CD4-positive, alpha-beta T cell (primary cell): ENCODE measurements around the gene SEC24D. TPM values are rescaled to one million over a fixed set of nuclear protein-coding genes. Genes with fewer than 3 reads are reported as not detected.

Experiments
- ATAC-seq: fragments of 200-7000 bp; cut with Tn5 transposase; one replicate; pipeline ENCODE4 v1.10.0; 2022; ENCODE audit warnings: mild to moderate bottlenecking; ENCODE audit not compliant: poor library complexity
- CTCF ChIA-PET: fragments of 350-600 bp; sonication (Branson Sonifier 250); formaldehyde crosslinking; loops from one replicate; lab custom pipeline; 2021; ENCODE audit warnings: antibody characterized with exemption, inconsistent platforms; lab: Charles Lee
- POLR2A ChIA-PET: fragments of 350-600 bp; sonication (Branson Sonifier 250); formaldehyde crosslinking; loops from one replicate; lab custom pipeline; 2021; ENCODE audit warnings: antibody characterized with exemption, inconsistent platforms; lab: Charles Lee
- DNase-seq, 14 experiments: peaks; one replicate each; pipeline ENCODE4 v3.0.0-alpha.2; 2013 to 2020; ENCODE audit warnings: mixed read lengths in 2 of 14
- H3K27ac ChIP-seq, 2 donors: one replicate each; pipeline versions ENCODE4 v1.5.1 to v1.7.0; 2013; ENCODE audit warnings: low read length in 2 of 2, low read depth in 1 of 2, mild to moderate bottlenecking in 1 of 2
- H3K27me3 ChIP-seq, 2 experiments: 1 replicate in 1 of 2; 2 replicates in 1 of 2; pipeline versions ENCODE4 v1.6.1 to v1.7.0; 2013; ENCODE audit warnings: low read length in 2 of 2, control low read depth in 1 of 2, mild to moderate bottlenecking in 1 of 2, moderate library complexity in 1 of 2; ENCODE audit not compliant: insufficient read depth in 2 of 2, control insufficient read depth in 1 of 2
- H3K36me3 ChIP-seq: one replicate; pipeline ENCODE4 v1.6.1; 2013; ENCODE audit warnings: low read length, control low read depth; ENCODE audit not compliant: insufficient read depth
- H3K4me1 ChIP-seq: one replicate; pipeline ENCODE4 v1.6.1; 2013; ENCODE audit warnings: low read length, control low read depth; ENCODE audit not compliant: insufficient read depth
- H3K4me3 ChIP-seq: one replicate; pipeline ENCODE4 v1.5.1; 2013; ENCODE audit warnings: mild to moderate bottlenecking, low read length, moderate library complexity
- H3K9me3 ChIP-seq, 2 experiments: 1 replicate in 1 of 2; 2 replicates in 1 of 2; pipeline versions ENCODE4 v1.6.1 to v1.7.0; 2013; ENCODE audit warnings: low read length in 2 of 2, mild to moderate bottlenecking in 2 of 2, control low read depth in 1 of 2, moderate library complexity in 1 of 2; ENCODE audit not compliant: control insufficient read depth in 1 of 2, insufficient read depth in 1 of 2
- H3K27ac Mint-ChIP-seq: one replicate; pipeline ENCODE4 v1.8.0; 2020; ENCODE audit warnings: mixed read lengths
- H3K27me3 Mint-ChIP-seq: one replicate; pipeline ENCODE4 v1.8.0; 2021; ENCODE audit warnings: mixed read lengths
- H3K36me3 Mint-ChIP-seq: one replicate; pipeline ENCODE4 v1.8.0; 2021; ENCODE audit warnings: low read depth, mixed read lengths
- H3K4me1 Mint-ChIP-seq: one replicate; pipeline ENCODE4 v1.8.0; 2021; ENCODE audit warnings: low read depth, mixed read lengths
- H3K4me3 Mint-ChIP-seq: one replicate; pipeline ENCODE4 v1.8.0; 2020; ENCODE audit warnings: mild to moderate bottlenecking, mixed read lengths
- H3K9me3 Mint-ChIP-seq: one replicate; pipeline ENCODE4 v1.8.0; 2020; ENCODE audit warnings: mixed read lengths
- intact Hi-C, 2 experiments: fragments of 100-400 bp; cut with DNase I in 1 of 2; cut with micrococcal nuclease in 1 of 2; formaldehyde crosslinking; loops; one replicate each; pipeline versions ENCODE4 v1.15.1 to v1.9.0; 2023 to 2025; cut with DNase I, micrococcal nuclease
- polyA plus RNA-seq, 2 donors: library from polyadenylated mRNA; unstranded; fragments of 120-200 nt; gene quantifications; one replicate each; pipeline ENCODE4 v1.2.1, GENCODE V29; 2013
- total RNA-seq, 174 experiments: library from RNA in 2 of 174; stranded (reverse) in 2 of 174; gene quantifications; one replicate each; pipeline ENCODE4 v1.2.3 and lab custom pipeline; 2021 to 2026
- TF ChIP-seq, protein P1 (sequence below): fragments of 200-600 bp; IDR thresholded peaks from one replicate; pipeline ENCODE4 v1.8.0; 2022; ENCODE audit warnings: antibody characterized with exemption, mild to moderate bottlenecking

Gene SEC24D, protein sequence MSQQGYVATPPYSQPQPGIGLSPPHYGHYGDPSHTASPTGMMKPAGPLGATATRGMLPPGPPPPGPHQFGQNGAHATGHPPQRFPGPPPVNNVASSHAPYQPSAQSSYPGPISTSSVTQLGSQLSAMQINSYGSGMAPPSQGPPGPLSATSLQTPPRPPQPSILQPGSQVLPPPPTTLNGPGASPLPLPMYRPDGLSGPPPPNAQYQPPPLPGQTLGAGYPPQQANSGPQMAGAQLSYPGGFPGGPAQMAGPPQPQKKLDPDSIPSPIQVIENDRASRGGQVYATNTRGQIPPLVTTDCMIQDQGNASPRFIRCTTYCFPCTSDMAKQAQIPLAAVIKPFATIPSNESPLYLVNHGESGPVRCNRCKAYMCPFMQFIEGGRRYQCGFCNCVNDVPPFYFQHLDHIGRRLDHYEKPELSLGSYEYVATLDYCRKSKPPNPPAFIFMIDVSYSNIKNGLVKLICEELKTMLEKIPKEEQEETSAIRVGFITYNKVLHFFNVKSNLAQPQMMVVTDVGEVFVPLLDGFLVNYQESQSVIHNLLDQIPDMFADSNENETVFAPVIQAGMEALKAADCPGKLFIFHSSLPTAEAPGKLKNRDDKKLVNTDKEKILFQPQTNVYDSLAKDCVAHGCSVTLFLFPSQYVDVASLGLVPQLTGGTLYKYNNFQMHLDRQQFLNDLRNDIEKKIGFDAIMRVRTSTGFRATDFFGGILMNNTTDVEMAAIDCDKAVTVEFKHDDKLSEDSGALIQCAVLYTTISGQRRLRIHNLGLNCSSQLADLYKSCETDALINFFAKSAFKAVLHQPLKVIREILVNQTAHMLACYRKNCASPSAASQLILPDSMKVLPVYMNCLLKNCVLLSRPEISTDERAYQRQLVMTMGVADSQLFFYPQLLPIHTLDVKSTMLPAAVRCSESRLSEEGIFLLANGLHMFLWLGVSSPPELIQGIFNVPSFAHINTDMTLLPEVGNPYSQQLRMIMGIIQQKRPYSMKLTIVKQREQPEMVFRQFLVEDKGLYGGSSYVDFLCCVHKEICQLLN
- total RNA-seq: 10 to 100 TPM; 13.9 to 14.8 TPM
- 15.1 TPM for polyA plus RNA-seq (2013, experiment 1 of 2)
- 15.9 TPM for polyA plus RNA-seq (2013, experiment 2 of 2)
- 11.5 to 73.8 (median 29.0) reads per million in 172 experiments for total RNA-seq (lab: John Stamatoyannopoulos, UW)

DNA sequence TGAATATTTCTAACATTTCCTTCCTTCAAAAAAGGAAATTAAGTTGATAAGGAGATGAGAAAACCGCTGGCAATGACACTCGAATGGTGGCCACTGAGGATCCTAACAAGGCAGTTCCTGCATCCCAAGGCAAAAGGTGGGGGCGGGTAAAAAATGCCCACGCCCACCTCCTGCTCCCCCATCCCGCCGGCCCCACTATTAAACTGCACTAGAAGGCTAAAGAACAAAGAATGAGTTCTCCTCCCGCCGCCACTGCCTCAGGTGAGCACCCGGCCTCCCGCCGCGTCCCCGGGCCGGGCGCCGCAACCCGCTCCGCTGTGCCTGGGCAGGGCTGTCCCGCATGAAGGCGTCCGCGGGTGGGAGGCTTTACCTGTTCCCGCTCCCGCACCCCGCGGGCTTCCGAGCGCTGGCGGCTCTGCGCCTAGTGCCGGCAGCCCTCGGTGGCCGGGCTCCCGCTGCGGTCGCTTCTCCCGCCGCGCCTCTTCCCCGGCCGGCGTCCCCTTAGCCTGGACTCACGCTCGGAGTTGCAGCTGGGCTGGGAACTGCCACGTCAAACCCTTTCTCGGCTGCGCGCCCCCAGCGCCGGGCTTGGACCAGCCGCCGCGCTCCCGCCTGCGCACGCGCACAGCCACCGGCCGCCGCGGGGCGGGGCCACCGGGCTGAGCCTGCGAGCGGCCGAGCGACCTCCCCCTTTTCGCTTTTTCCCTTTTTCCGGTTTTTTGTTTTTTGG is at the start of gene SEC24D:
SEC24D (minus strand) TSS at position 556 of the 730 bp plus-strand sequence. CDS start 2,430 bp downstream, outside the sequence.
- Histone ChIP-seq H3K36me3 (peaks cover 21% of the 10 kb centered on the region), H3K27me3 (no peaks in the 10 kb centered on the region), H3K27ac (peak within 1 kb of the TSS; percentile 72 to 91), H3K9me3 (no peaks in the 10 kb centered on the region), H3K4me3 (peak within 1 kb of the TSS; percentile 92), H3K4me1 (peaks cover 18% of the 10 kb centered on the region)
- CTCF ChIA-PET: interaction anchor here (1.5 to 1.6 kb wide), 2 partner anchors 10 to 30 kb away, joined by 3 read pairs; no protein-coding TSS in a partner anchor
- peak within 1 kb of the TSS; percentile 100 for H3K4me3 Mint-ChIP-seq
- H3K9me3 Mint-ChIP-seq: no peaks in the 10 kb centered on the region
- ATAC-seq (peak; percentile 80), DNase-seq (peak; percentile 61 to 92 (median 76))
- peak within 1 kb of the TSS; percentile 88 for H3K27ac Mint-ChIP-seq
- H3K27me3 Mint-ChIP-seq: no peaks in the 10 kb centered on the region
- peaks cover 24% of the 10 kb centered on the region for H3K4me1 Mint-ChIP-seq
- intact Hi-C loops: loop anchor here (1.0 to 10.0 kb wide), 5 partner anchors 15 to 1227 kb away; partner anchors contain the start of gene USP53 (in 1 of the 2)
- TF ChIP-seq, protein P1, sequence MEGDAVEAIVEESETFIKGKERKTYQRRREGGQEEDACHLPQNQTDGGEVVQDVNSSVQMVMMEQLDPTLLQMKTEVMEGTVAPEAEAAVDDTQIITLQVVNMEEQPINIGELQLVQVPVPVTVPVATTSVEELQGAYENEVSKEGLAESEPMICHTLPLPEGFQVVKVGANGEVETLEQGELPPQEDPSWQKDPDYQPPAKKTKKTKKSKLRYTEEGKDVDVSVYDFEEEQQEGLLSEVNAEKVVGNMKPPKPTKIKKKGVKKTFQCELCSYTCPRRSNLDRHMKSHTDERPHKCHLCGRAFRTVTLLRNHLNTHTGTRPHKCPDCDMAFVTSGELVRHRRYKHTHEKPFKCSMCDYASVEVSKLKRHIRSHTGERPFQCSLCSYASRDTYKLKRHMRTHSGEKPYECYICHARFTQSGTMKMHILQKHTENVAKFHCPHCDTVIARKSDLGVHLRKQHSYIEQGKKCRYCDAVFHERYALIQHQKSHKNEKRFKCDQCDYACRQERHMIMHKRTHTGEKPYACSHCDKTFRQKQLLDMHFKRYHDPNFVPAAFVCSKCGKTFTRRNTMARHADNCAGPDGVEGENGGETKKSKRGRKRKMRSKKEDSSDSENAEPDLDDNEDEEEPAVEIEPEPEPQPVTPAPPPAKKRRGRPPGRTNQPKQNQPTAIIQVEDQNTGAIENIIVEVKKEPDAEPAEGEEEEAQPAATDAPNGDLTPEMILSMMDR: no peak
- H3K36me3 Mint-ChIP-seq: peaks cover 29% of the 10 kb centered on the region
- POLR2A ChIA-PET: interaction anchor here (1.0 to 2.6 kb wide), 5 partner anchors 11 to 464 kb away, joined by 3 to 14 read pairs (median 5); a partner anchor contains a TSS

DNA sequence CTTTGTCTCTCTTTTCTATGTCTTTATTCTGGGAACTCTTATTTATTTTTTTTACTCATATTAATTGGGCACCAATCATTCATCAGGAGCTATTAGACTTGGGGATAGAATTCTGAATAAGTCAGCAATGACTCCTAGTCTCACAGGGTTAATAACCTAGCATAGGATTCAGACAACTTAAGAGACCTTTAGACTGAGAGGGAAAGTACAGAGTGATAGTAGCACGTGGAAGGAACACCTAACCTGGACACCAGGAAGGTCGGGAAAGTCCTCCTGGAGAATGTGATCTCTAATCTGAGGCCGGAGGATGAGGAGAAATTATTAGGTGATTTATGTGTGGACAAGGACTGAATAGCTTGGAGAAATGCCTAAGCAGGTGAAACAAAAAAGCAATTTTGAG is 48.8 kb upstream of the SEC24D start:
- Mint-ChIP-seq H3K27ac (no peak overlapping the region), H3K4me1 (peaks cover 14% of the 10 kb centered on the region), H3K36me3 (no peaks in the 10 kb centered on the region), H3K4me3 (no peak overlapping the region), H3K27me3 (peaks cover 29% of the 10 kb centered on the region), H3K9me3 (no peaks in the 10 kb centered on the region)
- Histone ChIP-seq H3K27me3 (peaks cover 13 to 24% of the 10 kb centered on the region in 2 experiments), H3K4me3 (no peak overlapping the region), H3K27ac (no peak overlapping the region), H3K36me3 (no peaks in the 10 kb centered on the region), H3K4me1 (peaks cover 10% of the 10 kb centered on the region), H3K9me3 (no peaks in the 10 kb centered on the region)
- ChIA-PET CTCF (no interaction called here), POLR2A (no interaction called here)
- TF ChIP-seq, protein P1: no peak
- intact Hi-C loops: no loop called here
- no peak for ATAC-seq
- no peak for DNase-seq
